A673 (cell line): ENCODE data around the gene ARHGAP11A.

Experiments
- EZH2 ChIP-seq: fragments of 200-600 bp; sonication (generic); IDR thresholded peaks from 2 replicates; pipeline ENCODE4 v1.6.1; 2017; ENCODE audit warnings: borderline replicate concordance, low read depth, mild to moderate bottlenecking, mixed read lengths, antibody characterized with exemption, low read length; ENCODE audit not compliant: poor library complexity, severe bottlenecking
- TF ChIP-seq, protein P1 (sequence below): fragments of 300-800, 200-600 bp; sonication (generic); conservative IDR thresholded peaks from 2 replicates; pipeline ENCODE4 v1.5.1; 2017; ENCODE audit warnings: low read depth, mild to moderate bottlenecking, antibody characterized with exemption, low read length, moderate library complexity, mixed read lengths

DNA sequence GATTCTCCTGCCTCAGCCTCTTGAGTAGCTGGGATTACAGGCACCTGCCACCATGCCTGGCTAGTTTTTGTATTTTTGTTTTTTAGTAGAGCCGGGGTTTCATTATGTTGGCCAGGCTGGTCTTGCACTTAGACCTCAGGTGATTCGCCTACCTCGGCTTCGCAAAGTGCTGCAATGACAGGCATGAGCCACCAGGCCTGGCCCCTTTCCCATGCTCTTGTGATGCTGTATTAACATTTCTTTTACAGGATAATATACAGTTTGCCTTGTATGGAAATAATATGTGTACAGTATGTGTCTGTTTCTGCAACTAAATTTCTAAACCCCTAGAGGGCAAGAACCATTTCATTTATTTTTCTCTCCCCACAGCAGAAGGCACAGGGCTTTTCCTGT, 64.0 kb downstream of the ARHGAP11A start:
- no peak for TF ChIP-seq EZH2
- TF ChIP-seq, protein P1, sequence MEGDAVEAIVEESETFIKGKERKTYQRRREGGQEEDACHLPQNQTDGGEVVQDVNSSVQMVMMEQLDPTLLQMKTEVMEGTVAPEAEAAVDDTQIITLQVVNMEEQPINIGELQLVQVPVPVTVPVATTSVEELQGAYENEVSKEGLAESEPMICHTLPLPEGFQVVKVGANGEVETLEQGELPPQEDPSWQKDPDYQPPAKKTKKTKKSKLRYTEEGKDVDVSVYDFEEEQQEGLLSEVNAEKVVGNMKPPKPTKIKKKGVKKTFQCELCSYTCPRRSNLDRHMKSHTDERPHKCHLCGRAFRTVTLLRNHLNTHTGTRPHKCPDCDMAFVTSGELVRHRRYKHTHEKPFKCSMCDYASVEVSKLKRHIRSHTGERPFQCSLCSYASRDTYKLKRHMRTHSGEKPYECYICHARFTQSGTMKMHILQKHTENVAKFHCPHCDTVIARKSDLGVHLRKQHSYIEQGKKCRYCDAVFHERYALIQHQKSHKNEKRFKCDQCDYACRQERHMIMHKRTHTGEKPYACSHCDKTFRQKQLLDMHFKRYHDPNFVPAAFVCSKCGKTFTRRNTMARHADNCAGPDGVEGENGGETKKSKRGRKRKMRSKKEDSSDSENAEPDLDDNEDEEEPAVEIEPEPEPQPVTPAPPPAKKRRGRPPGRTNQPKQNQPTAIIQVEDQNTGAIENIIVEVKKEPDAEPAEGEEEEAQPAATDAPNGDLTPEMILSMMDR = no peak
